ENCODE data around the gene RBM17.

DNA sequence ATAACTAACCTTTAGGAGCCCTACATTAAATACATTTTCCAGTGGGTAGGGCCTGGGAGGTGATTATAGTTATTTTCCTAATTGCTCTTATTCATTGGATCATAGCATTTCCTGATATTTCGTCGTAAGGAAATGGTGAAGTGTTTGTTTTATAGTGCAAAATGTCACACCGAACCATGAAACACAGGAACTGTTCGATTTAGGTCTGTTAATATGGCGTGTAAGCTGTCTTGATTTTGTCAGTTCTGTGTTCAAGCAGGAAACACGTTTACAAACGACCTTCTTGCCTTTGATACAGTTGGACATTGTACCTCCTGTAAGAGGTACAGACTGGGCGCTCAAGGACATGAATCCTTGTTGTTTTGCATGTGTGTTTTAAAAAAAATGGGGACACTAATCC, 14.8 kb downstream of the RBM17 start:
- TF ChIP-seq NR2C2 (CRISPR knock-in tag; IDR thresholded peaks at IDR 0.05; ENCODE audit: borderline replicate concordance), result no peak
- TF ChIP-seq, protein P1, sequence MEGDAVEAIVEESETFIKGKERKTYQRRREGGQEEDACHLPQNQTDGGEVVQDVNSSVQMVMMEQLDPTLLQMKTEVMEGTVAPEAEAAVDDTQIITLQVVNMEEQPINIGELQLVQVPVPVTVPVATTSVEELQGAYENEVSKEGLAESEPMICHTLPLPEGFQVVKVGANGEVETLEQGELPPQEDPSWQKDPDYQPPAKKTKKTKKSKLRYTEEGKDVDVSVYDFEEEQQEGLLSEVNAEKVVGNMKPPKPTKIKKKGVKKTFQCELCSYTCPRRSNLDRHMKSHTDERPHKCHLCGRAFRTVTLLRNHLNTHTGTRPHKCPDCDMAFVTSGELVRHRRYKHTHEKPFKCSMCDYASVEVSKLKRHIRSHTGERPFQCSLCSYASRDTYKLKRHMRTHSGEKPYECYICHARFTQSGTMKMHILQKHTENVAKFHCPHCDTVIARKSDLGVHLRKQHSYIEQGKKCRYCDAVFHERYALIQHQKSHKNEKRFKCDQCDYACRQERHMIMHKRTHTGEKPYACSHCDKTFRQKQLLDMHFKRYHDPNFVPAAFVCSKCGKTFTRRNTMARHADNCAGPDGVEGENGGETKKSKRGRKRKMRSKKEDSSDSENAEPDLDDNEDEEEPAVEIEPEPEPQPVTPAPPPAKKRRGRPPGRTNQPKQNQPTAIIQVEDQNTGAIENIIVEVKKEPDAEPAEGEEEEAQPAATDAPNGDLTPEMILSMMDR (CRISPR knock-in tag; IDR thresholded peaks at IDR 0.05), result no peak
- no peak for TF ChIP-seq FOXA1 (IDR thresholded peaks at IDR 0.05)
- TF ChIP-seq FOXA1 (CRISPR knock-in tag; IDR thresholded peaks at IDR 0.05), result no peak
- TF ChIP-seq ZNF24 (IDR thresholded peaks at IDR 0.05), result no peak

Measured in HepG2 (cell line).